Right lobe of liver (tissue), 4 donors: Measurements from ENCODE around the gene DCAF15.

ENCODE experiments used
- POLR2A ChIP-seq: fragments of 450-650 bp; IDR thresholded peaks from one replicate; pipeline ENCODE4 v1.6.1; 2017; ENCODE audit warnings: antibody characterized with exemption, mild to moderate bottlenecking
- TF ChIP-seq, protein P1 (sequence below), 4 donors: fragments of 200-600 bp in 3 of 4; fragments of 450-650 bp in 1 of 4; IDR thresholded peaks; one replicate each; pipeline versions ENCODE4 v1.5.1 to v1.8.0; 2016 to 2022; ENCODE audit warnings: antibody characterized with exemption in 4 of 4, mild to moderate bottlenecking in 2 of 4
- donor health status: DM: no; HTN: no; CAD: no.
- donor health status: DM: no; HTN: no; CAD: no.
- donor health status: DM: no; HTN: yes; CAD: no.

GRCh38 chr19:13959141-13959961, 7.0 kb downstream of the DCAF15 start:
- no peak for TF ChIP-seq POLR2A
- TF ChIP-seq, protein P1, sequence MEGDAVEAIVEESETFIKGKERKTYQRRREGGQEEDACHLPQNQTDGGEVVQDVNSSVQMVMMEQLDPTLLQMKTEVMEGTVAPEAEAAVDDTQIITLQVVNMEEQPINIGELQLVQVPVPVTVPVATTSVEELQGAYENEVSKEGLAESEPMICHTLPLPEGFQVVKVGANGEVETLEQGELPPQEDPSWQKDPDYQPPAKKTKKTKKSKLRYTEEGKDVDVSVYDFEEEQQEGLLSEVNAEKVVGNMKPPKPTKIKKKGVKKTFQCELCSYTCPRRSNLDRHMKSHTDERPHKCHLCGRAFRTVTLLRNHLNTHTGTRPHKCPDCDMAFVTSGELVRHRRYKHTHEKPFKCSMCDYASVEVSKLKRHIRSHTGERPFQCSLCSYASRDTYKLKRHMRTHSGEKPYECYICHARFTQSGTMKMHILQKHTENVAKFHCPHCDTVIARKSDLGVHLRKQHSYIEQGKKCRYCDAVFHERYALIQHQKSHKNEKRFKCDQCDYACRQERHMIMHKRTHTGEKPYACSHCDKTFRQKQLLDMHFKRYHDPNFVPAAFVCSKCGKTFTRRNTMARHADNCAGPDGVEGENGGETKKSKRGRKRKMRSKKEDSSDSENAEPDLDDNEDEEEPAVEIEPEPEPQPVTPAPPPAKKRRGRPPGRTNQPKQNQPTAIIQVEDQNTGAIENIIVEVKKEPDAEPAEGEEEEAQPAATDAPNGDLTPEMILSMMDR (IDR thresholded peaks at IDR 0.05) = no peak
